GM18519 (cell line): ENCODE results near the gene PROX2.

Experiments
- ATAC-seq: cut with Tn5 transposase; IDR thresholded peaks from one replicate; pipeline ENCODE4 v1.9.1; 2021; ENCODE audit warnings: mild to moderate bottlenecking, moderate library complexity; ENCODE audit not compliant: unreplicated experiment, low FRiP score

The PROX2 gene

GRCh38 chr14:74875941-74876913 lies at the start of gene PROX2:
Gene PROX2 (minus strand): TSS chr14:74876145. CDS start chr14:74863834, 12,311 bp downstream.
- ATAC-seq = no peak

GRCh38 chr14:74924061-74924460 lies 48.1 kb upstream of the PROX2 start:
- ATAC-seq = no peak

GRCh38 chr14:74922752-74923401 lies 46.9 kb upstream of the PROX2 start, which contains the start of gene RPS6KL1:
Gene RPS6KL1 (minus strand): TSS chr14:74923260. CDS start chr14:74921541, 1,719 bp downstream.
- ATAC-seq = peak; percentile 71

GRCh38 chr14:74921987-74922751 lies 46.2 kb upstream of the PROX2 start:
- ATAC-seq = no peak

DNA sequence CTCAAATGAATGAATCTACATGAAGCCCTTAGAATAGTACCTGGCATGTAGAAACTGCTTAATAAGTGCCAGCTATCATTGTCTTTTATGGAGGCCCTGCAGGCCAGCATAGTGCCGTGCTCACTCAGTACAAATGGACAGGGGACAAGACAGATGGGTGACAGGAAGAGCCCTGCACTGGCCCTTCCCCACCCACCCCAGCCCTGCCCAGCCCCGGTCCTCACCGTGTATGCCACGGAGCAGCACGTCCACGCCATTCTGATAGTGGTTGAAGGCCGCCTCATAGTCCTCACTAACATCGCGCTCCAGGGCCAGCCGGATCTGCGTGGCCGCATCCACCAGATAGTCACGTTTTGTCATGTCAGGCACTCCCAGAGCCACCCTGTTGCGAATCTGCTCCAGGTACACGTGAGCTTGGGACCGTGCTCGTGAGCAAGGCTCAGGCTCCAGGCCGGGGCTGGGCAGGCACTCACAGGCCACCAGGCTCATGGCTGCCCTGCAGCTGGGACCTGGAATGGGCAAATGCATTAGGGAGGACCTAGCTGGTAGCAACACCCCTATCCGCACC lies 45.2 kb upstream of the PROX2 start:
- ATAC-seq = no peak

DNA sequence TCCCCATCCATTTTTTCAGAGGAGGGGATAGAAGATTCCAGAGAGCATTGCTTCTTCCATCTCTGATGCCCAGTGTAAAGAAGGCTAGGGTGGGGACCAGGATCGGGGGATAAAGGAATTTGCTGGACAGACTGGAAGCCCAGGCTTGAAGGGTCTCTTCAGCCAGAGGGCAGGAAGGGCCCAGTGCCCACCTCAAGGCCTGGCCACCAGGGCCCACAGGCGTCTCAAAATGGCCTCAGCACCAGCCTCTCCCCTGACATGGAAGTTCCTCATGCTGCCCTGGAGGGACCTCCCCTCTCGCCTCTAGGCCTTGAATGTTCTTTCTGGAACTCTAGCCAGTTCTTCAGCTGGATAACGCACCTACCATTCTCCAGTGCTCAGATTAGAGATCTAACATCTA lies 44.3 kb upstream of the PROX2 start:
- no peak for ATAC-seq

DNA sequence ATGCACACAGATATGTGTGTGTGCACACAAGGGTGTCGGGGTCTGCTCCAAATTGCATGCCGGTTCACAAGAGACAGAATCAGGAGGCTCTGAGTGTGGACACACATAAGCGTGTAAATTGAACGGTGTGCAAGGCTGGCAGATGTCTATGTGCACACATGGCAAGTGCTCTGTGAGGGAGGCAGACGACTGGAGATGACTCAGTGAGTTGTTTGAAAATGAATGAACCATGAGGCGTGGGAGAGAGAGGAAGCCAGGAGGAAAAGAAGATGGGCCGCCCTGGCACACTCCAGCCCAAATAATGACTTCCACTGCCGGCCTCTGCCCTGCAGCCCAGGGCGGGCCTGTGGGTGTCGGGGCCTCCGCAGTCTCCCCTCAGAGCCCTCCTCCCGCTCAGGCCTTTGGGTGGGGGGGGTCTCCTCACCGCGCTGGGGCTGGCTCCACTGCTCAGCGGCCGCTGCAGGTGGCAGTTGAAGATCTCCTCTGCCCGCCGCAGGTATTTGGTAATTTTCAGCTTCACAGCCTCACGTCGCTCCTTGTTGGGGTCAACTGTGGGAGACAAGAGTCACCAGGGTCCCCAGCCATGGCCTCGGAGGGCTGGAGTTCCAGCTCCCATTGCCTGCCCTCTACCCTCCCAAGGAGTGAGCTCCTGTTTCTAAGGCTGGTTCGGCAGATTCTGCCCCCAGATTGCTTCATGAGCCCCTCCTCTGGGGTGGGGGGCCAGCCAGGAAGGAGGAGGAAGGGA lies 43.6 kb upstream of the PROX2 start:
- ATAC-seq = no peak

DNA sequence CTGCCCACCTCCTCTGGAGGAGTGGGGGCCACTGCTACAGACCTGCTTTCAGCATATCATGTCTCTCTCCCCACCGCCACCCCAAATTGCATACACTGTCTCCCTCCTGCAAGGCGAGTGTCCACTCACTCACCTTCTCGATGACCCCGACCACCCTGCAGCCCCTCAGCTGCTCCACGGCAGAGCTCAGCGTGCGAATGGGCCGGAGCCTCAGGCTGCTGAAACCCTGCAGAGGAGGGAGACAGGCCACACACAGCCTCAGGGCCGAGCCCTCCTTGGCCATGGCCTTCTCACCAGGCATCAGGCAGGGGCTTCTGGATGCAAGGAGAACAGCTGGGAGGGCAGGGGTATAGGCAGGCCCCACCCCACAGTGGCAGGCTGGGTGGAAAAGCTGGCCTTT lies 42.4 kb upstream of the PROX2 start:
- no peak for ATAC-seq

- ATAC-seq = no peak
Measured at GRCh38 chr14:74917646-74918081, 41.7 kb upstream of the PROX2 start.

DNA sequence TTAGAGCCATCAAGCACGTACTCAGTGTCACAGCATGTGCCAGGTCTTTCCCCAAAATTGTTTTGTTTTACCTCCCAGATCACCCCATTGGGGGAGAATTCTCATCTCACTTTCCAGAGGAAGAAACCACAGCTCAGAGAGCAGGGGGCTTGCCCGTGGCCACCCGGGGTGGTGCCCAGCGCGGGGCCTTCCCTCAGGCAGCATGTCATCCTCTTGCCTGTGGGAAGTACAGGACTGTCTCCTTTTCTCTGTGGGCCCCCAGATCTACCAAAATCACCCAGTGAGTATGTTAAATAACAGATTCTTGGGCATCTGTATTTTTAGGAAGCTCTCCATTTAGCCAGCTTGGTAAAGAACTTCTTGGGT lies 41.2 kb upstream of the PROX2 start:
- no peak for ATAC-seq

GRCh38 chr14:74915826-74916225 lies 39.9 kb upstream of the PROX2 start:
- ATAC-seq = no peak

GRCh38 chr14:74915426-74915825 lies 39.5 kb upstream of the PROX2 start:
- no peak for ATAC-seq

DNA sequence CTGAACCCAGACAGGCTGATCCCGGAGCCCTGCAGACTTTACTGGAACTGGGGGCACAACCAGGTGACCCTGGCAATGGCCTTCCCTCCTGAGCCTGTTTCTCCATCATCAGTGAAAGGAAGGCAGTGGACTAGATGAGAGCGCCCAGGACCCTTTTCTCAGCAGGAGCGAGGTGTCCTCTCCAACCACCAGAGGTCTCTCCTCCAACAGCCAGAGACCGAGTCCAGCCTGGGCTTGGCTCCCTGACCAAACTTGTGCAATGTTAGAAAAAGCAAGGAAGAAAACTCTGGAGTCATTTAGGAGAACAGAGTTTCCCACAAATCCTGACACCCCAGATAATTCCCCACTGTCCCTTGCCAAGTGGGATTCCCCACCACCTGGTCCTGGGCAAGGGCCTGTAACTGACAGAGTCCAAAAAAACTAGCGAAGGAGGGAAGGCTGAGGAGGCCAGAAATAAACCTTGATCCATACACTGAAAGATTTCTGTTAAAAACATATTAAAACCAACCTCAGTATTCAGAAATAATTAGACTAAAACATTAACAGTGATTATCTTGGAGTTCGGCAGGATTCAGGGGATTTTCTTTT lies 38.1 kb upstream of the PROX2 start:
- ATAC-seq = no peak

DNA sequence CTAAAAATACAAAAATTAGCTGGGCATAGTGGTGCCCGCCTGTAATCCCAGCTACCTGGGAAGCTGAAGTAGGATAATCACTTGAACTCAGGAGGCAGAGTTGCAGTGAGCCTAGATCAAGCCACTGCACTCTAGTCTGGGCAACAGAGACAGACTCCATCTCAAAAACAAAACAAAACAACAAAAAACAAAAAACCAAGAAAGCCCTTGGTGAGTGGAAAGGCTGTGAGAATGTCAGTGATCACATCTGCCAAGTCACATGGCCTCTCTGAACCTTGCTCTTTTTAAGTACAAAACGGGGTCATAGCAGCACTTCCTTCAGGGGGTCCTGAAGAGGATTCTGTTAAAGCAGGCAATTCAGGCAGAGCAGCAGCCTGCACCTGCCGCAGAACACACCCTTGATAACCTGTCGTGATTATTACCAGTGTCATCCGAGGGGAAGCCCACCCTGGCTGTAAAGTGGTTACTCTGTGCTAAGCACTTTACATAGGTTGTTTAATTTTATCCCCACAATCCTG lies 37.5 kb upstream of the PROX2 start:
- ATAC-seq = no peak

DNA sequence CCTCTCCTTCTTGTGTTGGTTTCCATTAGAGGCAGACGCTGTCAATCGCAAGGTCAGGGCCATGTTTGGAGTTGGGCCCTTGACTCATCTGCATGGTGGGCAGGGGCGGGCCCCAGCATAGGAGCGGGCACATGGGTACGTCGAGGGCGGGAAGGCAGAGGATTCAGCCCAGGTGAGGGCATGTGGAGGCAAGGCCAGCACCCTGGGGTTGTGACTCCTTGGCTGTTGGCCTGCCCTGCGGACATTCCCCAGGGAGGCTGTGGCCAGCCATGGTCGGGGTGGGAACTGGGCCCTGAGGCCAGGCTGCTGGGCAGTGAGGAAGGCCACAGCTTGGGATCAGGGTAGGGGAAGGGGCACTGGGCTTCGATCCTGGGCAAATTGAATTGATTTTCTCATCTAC lies 36.9 kb upstream of the PROX2 start:
- ATAC-seq = no peak

DNA sequence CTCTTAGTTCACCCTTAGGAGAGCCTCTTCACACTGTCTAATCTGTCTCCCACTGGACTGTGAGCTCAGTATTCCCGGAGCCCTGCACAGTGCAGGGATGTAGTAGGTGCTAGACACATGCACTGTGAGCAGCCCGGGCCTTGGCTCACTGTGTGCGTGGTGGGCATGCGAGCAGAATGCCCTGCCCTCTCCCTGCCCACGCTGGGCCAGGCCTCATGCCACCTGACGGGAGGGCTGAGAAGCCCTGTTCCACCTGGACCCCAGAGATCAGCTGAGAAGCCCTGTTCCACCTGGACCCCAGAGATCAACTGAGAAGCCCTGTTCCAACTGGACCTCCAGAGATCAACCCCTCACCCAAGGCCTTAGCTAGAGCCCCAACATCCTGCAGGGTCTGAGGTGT lies 36.2 kb upstream of the PROX2 start:
- no peak for ATAC-seq

GRCh38 chr14:74911704-74912103 lies 35.8 kb upstream of the PROX2 start:
- no peak for ATAC-seq

DNA sequence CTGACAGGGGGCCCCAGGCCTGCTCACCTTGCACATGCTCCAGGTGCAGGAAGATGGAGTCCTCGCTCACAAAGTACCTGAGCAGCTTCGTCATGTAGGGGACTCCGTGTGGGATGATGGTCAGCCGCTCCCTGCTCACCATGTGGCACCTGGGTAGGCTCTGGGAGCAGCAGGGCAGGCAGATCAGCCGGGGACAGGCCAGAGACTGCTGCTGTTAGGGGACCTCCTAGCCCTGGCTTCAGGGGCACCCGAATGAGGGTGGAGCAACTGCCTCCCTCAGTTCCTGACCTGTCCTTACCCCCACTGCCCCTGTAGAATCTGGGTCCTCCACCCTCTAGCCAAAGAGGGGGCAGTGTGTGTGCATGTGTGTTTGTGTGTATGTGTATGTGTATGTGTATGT lies 35.3 kb upstream of the PROX2 start:
- ATAC-seq = no peak

GRCh38 chr14:74910556-74910955 lies 34.6 kb upstream of the PROX2 start:
- ATAC-seq = no peak
